ENCODE data around the gene ADARB1.
A peak's percentile ranks its signal among the peaks of the same experiment; 100 is the strongest.

The ADARB1 gene

GRCh38 chr21:45253633-45254459 is 179.5 kb downstream of the ADARB1 start:
- H3K4me1 ChIP-seq (ENCODE audit: insufficient read depth, low read length), result no peaks in the 10 kb centered on the region
- no peak for ATAC-seq (ENCODE audit: insufficient read depth, low read depth)
- no peaks in the 10 kb centered on the region for H3K79me2 ChIP-seq (ENCODE audit: insufficient read depth, low read length)
- no peak for TF ChIP-seq CTCF (IDR thresholded peaks at IDR 0.05; ENCODE audit: borderline replicate concordance, extremely low read depth, low read length, poor library complexity, severe bottlenecking)
- no peak for TF ChIP-seq EZH2 (IDR thresholded peaks at IDR 0.05; ENCODE audit: borderline replicate concordance, low read depth, low read length, severe bottlenecking)
- no peaks in the 10 kb centered on the region for H3K27me3 ChIP-seq (ENCODE audit: insufficient read depth, low read length, poor library complexity)
- no peak overlapping the region for H2AFZ ChIP-seq (ENCODE audit: low read depth, low read length)
- no peak overlapping the region for H3K27ac ChIP-seq (ENCODE audit: low read length)
- H3K4me2 ChIP-seq (ENCODE audit: insufficient read depth, low read length), result no peak overlapping the region
- no peaks in the 10 kb centered on the region for H3K9me3 ChIP-seq (ENCODE audit: insufficient read depth, low read length, severe bottlenecking)
- H3K9ac ChIP-seq (ENCODE audit: low read depth, low read length), result no peak overlapping the region
- no peaks in the 10 kb centered on the region; the same call in none of the 2 replicates for H4K20me1 ChIP-seq (ENCODE audit: insufficient read depth, low read length)
- no peak overlapping the region for H3K4me3 ChIP-seq (ENCODE audit: low read depth in 1 of 2, low read length in 2 of 2)
- DNase-seq, result no peak
- H3K36me3 ChIP-seq (ENCODE audit: insufficient read depth, low read length), result no peaks in the 10 kb centered on the region

- H3K4me1 ChIP-seq (ENCODE audit: insufficient read depth, low read length), result no peaks in the 10 kb centered on the region
- H3K27ac ChIP-seq (ENCODE audit: low read length), result no peak overlapping the region
- no peak overlapping the region for H3K4me2 ChIP-seq (ENCODE audit: insufficient read depth, low read length)
- H3K9ac ChIP-seq (ENCODE audit: low read depth, low read length), result no peak overlapping the region
- H2AFZ ChIP-seq (ENCODE audit: low read depth, low read length), result no peak overlapping the region
- H4K20me1 ChIP-seq (ENCODE audit: insufficient read depth, low read length), result no peaks in the 10 kb centered on the region; the same call in none of the 2 replicates
- ATAC-seq (ENCODE audit: insufficient read depth, low read depth), result no peak
- no peaks in the 10 kb centered on the region for H3K27me3 ChIP-seq (ENCODE audit: insufficient read depth, low read length, poor library complexity)
- no peaks in the 10 kb centered on the region for H3K36me3 ChIP-seq (ENCODE audit: insufficient read depth, low read length)
- no peaks in the 10 kb centered on the region for H3K9me3 ChIP-seq (ENCODE audit: insufficient read depth, low read length, severe bottlenecking)
- no peak for DNase-seq
- H3K79me2 ChIP-seq (ENCODE audit: insufficient read depth, low read length), result no peaks in the 10 kb centered on the region
- H3K4me3 ChIP-seq (ENCODE audit: low read depth in 1 of 2, low read length in 2 of 2), result no peak overlapping the region
- TF ChIP-seq CTCF (IDR thresholded peaks at IDR 0.05; ENCODE audit: borderline replicate concordance, extremely low read depth, low read length, poor library complexity, severe bottlenecking) (no peak), EZH2 (IDR thresholded peaks at IDR 0.05; ENCODE audit: borderline replicate concordance, low read depth, low read length, severe bottlenecking) (no peak)
These were observed 180.1 kb downstream of the ADARB1 start for GRCh38 chr21:45254460-45254930.

- H3K27ac ChIP-seq (ENCODE audit: low read length), result no peak overlapping the region
- no peaks in the 10 kb centered on the region; the same call in none of the 2 replicates for H4K20me1 ChIP-seq (ENCODE audit: insufficient read depth, low read length)
- DNase-seq (peak; percentile 24), ATAC-seq (ENCODE audit: insufficient read depth, low read depth) (no peak)
- TF ChIP-seq EZH2 (IDR thresholded peaks at IDR 0.05; ENCODE audit: borderline replicate concordance, low read depth, low read length, severe bottlenecking) (no peak), CTCF (IDR thresholded peaks at IDR 0.05; ENCODE audit: borderline replicate concordance, extremely low read depth, low read length, poor library complexity, severe bottlenecking) (no peak)
- H3K27me3 ChIP-seq (ENCODE audit: insufficient read depth, low read length, poor library complexity), result no peaks in the 10 kb centered on the region
- H3K4me3 ChIP-seq (ENCODE audit: low read depth in 1 of 2, low read length in 2 of 2), result no peak overlapping the region
- no peaks in the 10 kb centered on the region for H3K4me1 ChIP-seq (ENCODE audit: insufficient read depth, low read length)
- no peaks in the 10 kb centered on the region for H3K79me2 ChIP-seq (ENCODE audit: insufficient read depth, low read length)
- no peak overlapping the region for H3K9ac ChIP-seq (ENCODE audit: low read depth, low read length)
- H2AFZ ChIP-seq (ENCODE audit: low read depth, low read length), result no peak overlapping the region
- H3K36me3 ChIP-seq (ENCODE audit: insufficient read depth, low read length), result no peaks in the 10 kb centered on the region
- no peak overlapping the region for H3K4me2 ChIP-seq (ENCODE audit: insufficient read depth, low read length)
- H3K9me3 ChIP-seq (ENCODE audit: insufficient read depth, low read length, severe bottlenecking), result no peaks in the 10 kb centered on the region
These were observed 181.1 kb downstream of the ADARB1 start for GRCh38 chr21:45255381-45256020.
